Spleen (tissue), 11 donors: ENCODE measurements around the gene PDGFRA. TPM values are rescaled to one million over a fixed set of nuclear protein-coding genes. Genes with fewer than 3 reads are reported as not detected.
A peak's percentile ranks its signal among the peaks of the same experiment; 100 is the strongest.

Experiments
- DNase-seq: peaks from one replicate; pipeline ENCODE4 v3.0.0-alpha.2; 2020
- H3K27ac ChIP-seq, 8 donors: fragments of 200-600 bp; sonication (generic) in 7 of 8; 1 replicate in 4 of 8; 2 replicates in 4 of 8; pipeline versions ENCODE4 v1.5.0 to v1.8.0; 2016 to 2021; ENCODE audit warnings: inconsistent platforms in 4 of 8, mild to moderate bottlenecking in 4 of 8, moderate library complexity in 1 of 8
- H3K27me3 ChIP-seq, 7 donors: fragments of 200-600 bp; sonication (generic) in 6 of 7; replicated peaks in 1 of 7; 1 replicate in 4 of 7; 2 replicates in 3 of 7; pipeline versions ENCODE4 v1.5.0 to v1.8.0; 2016 to 2021; ENCODE audit warnings: inconsistent platforms in 3 of 7, mild to moderate bottlenecking in 1 of 7
- H3K36me3 ChIP-seq, 6 donors: fragments of 200-600 bp; sonication (generic) in 5 of 6; 1 replicate in 4 of 6; 2 replicates in 2 of 6; pipeline versions ENCODE4 v1.5.0 to v1.8.0; 2016 to 2021; ENCODE audit warnings: inconsistent platforms in 2 of 6
- H3K4me1 ChIP-seq, 6 donors: fragments of 200-600 bp; sonication (generic) in 5 of 6; 1 replicate in 3 of 6; 2 replicates in 3 of 6; pipeline versions ENCODE4 v1.5.0 to v1.8.0; 2016 to 2021; ENCODE audit warnings: inconsistent platforms in 3 of 6
- H3K4me3 ChIP-seq, 8 donors: fragments of 200-600 bp; sonication (generic) in 7 of 8; 1 replicate in 4 of 8; 2 replicates in 4 of 8; pipeline versions ENCODE4 v1.5.0 to v1.8.0; 2016 to 2021; ENCODE audit warnings: inconsistent platforms in 4 of 8, mild to moderate bottlenecking in 4 of 8, moderate library complexity in 2 of 8
- H3K9me3 ChIP-seq, 8 donors: fragments of 200-600 bp; sonication (generic) in 7 of 8; 1 replicate in 4 of 8; 2 replicates in 4 of 8; pipeline versions ENCODE4 v1.5.0 to v1.8.0; 2016 to 2021; ENCODE audit warnings: inconsistent platforms in 4 of 8
- POLR2A ChIP-seq, 3 donors: fragments of 450-650 bp; IDR thresholded peaks; one replicate each; pipeline ENCODE4 v1.5.1; 2017; ENCODE audit warnings: antibody characterized with exemption in 3 of 3, mild to moderate bottlenecking in 1 of 3
- POLR2AphosphoS5 ChIP-seq, 3 donors: sonication (generic); formaldehyde crosslinking; IDR thresholded peaks; one replicate each; pipeline ENCODE4 v1.5.1; 2017; ENCODE audit warnings: antibody characterized with exemption in 3 of 3
- WGBS, 5 donors: extraction: QIAGEN DNeasy Blood & Tissue Kit in 3 of 5; methylation state at CpG; one replicate each; pipeline versions ENCODE4 v1.1.5 to v1.1.7; 2013 to 2018; 5-methylcytosine and 5-hydroxymethylcytosine counted together
- intact Hi-C: fragments of 100-400 bp; cut with DNase I; formaldehyde crosslinking; loops from one replicate; pipeline ENCODE4 v1.15.0; 2023; ENCODE audit warnings: low total_unique reads
- polyA plus RNA-seq, 3 donors: library from polyadenylated mRNA; stranded (reverse); fragments of 200-250 nt; gene quantifications; one replicate each; pipeline ENCODE4 v1.2.1, GENCODE V29; 2013
- total RNA-seq, 7 donors: library from RNA; depleted of rRNA in 3 of 7; stranded (reverse); fragments of >200 nt in 3 of 7; fragmentation: NEBNext Ultra II Directional in 4 of 7; extraction: Animal tissue kit (Norgen Biotek cat#: 25700) in 4 of 7; gene quantifications; one replicate each; pipeline versions ENCODE4 v1.1.0 to v1.2.1, GENCODE V29; 2016 to 2021
- TF ChIP-seq, protein P1 (sequence below), 11 experiments: fragments of 200-600 bp in 7 of 11; fragments of 450-650 bp in 4 of 11; sonication (generic) in 4 of 11; IDR thresholded peaks in 8 of 11; conservative IDR thresholded peaks in 3 of 11; 1 replicate in 7 of 11; 2 replicates in 4 of 11; pipeline versions ENCODE4 v1.4.0 to v1.8.0; 2016 to 2021; ENCODE audit warnings: antibody characterized with exemption in 11 of 11, inconsistent platforms in 4 of 11, mild to moderate bottlenecking in 1 of 11
- donor health status: healthy with polysubstance abuse.
- donor health status: DM: no; HTN: no; CAD: no; lungs with moderate emphysema.
- donor health status: DM: no; HTN: no; CAD: no.
- donor health status: Bipolar disorder and iron deficiency.
- donor health status: healthy.
- donor health status: DM: no; HTN: no; CAD: no.
- donor health status: DM: yes; HTN: yes; CAD: no.

The PDGFRA gene
- total and polyA plus RNA-seq, 10 donors = 11.1 to 399 (median 172) TPM

DNA sequence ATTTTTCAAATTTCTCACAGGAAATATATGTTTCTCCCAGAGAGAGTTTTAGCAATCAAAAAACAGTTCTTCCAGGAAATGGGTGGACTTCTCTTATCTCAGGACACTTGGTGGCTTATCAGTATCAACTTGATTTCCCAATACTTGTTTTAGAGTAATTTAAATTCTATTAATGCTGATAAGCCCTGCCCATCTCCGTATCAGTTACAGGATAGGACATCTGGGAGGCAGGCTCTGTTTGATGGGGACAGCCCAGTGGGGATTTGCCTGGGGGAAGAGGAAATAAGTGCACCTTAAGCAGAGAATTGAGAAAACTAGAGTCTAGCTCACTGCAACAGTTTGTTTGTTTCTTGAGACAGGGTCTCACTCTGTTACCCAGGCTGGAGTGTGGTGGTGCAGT lies 43.2 kb upstream of the PDGFRA start:
- no peaks in the 10 kb centered on the region for H3K4me1 ChIP-seq
- WGBS, 5 donors = 32 to 59% (median 43%) methylated on average over 1 of the region's 1 CpG
- TF ChIP-seq, protein P1, sequence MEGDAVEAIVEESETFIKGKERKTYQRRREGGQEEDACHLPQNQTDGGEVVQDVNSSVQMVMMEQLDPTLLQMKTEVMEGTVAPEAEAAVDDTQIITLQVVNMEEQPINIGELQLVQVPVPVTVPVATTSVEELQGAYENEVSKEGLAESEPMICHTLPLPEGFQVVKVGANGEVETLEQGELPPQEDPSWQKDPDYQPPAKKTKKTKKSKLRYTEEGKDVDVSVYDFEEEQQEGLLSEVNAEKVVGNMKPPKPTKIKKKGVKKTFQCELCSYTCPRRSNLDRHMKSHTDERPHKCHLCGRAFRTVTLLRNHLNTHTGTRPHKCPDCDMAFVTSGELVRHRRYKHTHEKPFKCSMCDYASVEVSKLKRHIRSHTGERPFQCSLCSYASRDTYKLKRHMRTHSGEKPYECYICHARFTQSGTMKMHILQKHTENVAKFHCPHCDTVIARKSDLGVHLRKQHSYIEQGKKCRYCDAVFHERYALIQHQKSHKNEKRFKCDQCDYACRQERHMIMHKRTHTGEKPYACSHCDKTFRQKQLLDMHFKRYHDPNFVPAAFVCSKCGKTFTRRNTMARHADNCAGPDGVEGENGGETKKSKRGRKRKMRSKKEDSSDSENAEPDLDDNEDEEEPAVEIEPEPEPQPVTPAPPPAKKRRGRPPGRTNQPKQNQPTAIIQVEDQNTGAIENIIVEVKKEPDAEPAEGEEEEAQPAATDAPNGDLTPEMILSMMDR (IDR thresholded peaks at IDR 0.05 in 8 of 11, conservative IDR thresholded peaks at IDR 0.05 in 3 of 11) = no peak
- TF ChIP-seq POLR2A (IDR thresholded peaks at IDR 0.05) (no peak), POLR2AphosphoS5 (IDR thresholded peaks at IDR 0.05) (no peak)

DNA sequence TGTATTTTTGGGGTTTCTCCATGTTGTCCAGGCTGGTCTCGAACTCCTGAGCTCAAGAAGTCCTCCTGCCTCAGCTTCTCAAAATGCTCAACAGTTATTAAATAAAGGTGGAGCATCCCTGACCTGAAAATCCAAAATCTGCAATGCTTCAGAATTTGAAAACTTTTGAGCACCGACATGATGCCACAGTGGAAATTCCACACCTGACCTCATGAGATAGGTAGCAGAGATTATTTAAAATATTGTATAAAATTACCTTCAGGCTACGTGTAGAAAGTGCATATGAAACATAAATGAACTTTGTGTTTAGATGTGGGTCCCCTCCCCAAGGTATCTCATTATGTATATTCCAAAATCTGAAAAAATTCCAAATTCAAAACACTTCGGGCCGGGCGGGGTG lies 42.7 kb upstream of the PDGFRA start:
- H3K36me3 ChIP-seq = no peaks in the 10 kb centered on the region
- no peaks in the 10 kb centered on the region for H3K27me3 ChIP-seq
- no peak overlapping the region for H3K4me3 ChIP-seq
- no peak for DNase-seq
- intact Hi-C loops = no loop called here
- WGBS, 5 donors = 88 to 95% (median 92%) methylated on average over 6 of the region's 6 CpGs
- H3K9me3 ChIP-seq = no peaks in the 10 kb centered on the region
- TF ChIP-seq, protein P1 (IDR thresholded peaks at IDR 0.05 in 8 of 11, conservative IDR thresholded peaks at IDR 0.05 in 3 of 11) = no peak
- TF ChIP-seq POLR2AphosphoS5 (IDR thresholded peaks at IDR 0.05) (no peak), POLR2A (IDR thresholded peaks at IDR 0.05) (no peak)
- H3K4me1 ChIP-seq = no peaks in the 10 kb centered on the region
- no peak overlapping the region for H3K27ac ChIP-seq

More for the DNA sequence above, 43.2 kb upstream of the PDGFRA start:
- intact Hi-C loops = no loop called here
- H3K27ac ChIP-seq = no peak overlapping the region
- no peak for DNase-seq
- no peaks in the 10 kb centered on the region for H3K27me3 ChIP-seq
- no peaks in the 10 kb centered on the region for H3K36me3 ChIP-seq
- H3K4me3 ChIP-seq = no peak overlapping the region
- no peaks in the 10 kb centered on the region for H3K9me3 ChIP-seq

DNA sequence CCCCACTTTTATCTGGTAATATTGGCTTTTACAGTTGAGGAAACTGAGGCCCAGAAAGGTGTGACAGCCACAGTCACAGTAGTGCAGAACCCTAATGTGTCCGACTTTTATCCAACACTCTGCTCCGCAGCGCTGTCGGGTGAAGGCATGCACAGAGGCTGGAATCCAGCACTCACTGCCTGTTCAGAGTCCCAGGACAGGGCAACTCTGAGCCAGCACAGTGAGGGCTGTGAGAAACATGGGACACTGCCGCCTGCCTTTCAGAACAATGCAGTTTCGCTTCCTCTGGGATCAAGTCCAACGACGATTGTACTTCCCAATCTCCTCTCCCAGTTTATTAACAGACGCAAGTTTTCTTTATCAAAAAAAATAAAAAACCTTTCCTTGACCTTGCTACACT lies 41.9 kb upstream of the PDGFRA start:
- H3K4me1 ChIP-seq = no peaks in the 10 kb centered on the region
- intact Hi-C loops = no loop called here
- TF ChIP-seq, protein P1 (IDR thresholded peaks at IDR 0.05 in 8 of 11, conservative IDR thresholded peaks at IDR 0.05 in 3 of 11) = peak in 1 of 11 experiments; percentile 4
- TF ChIP-seq POLR2AphosphoS5 (IDR thresholded peaks at IDR 0.05) = peak in 1 of 3 donors; percentile 7
- no peak for TF ChIP-seq POLR2A (IDR thresholded peaks at IDR 0.05)
- H3K9me3 ChIP-seq = no peaks in the 10 kb centered on the region
- no peak overlapping the region for H3K4me3 ChIP-seq
- H3K36me3 ChIP-seq = no peaks in the 10 kb centered on the region
- WGBS, 5 donors = 69 to 82% (median 75%) methylated on average over 9 of the region's 9 CpGs
- no peaks in the 10 kb centered on the region for H3K27me3 ChIP-seq
- DNase-seq = no peak
- no peak overlapping the region for H3K27ac ChIP-seq

DNA sequence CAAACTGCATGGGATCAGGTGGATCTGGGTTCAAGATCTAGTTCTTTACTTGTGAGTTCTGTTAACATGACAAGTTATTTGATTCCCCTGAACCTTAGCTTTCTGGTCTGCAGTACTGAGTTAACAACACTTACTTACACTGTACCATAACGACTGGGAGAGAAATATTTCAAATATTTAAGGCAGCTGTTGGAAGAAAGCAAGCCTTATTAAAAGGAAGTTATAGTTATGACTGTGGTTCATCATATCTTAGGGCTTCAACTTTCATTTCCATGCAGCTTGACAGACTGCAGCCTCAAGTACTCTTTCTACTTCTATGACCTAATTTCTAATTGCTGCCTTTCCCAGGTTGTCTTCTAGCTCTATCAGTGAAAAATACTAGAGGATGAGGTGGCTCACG lies 40.0 kb upstream of the PDGFRA start:
- intact Hi-C loops = no loop called here
- Histone ChIP-seq H3K9me3 (no peaks in the 10 kb centered on the region), H3K27me3 (no peaks in the 10 kb centered on the region), H3K36me3 (no peaks in the 10 kb centered on the region), H3K27ac (no peak overlapping the region), H3K4me3 (no peak overlapping the region), H3K4me1 (no peaks in the 10 kb centered on the region)
- DNase-seq = no peak
- WGBS, 5 donors = 43 to 54% (median 51%) methylated on average over 2 of the region's 2 CpGs
- TF ChIP-seq, protein P1 (IDR thresholded peaks at IDR 0.05 in 8 of 11, conservative IDR thresholded peaks at IDR 0.05 in 3 of 11) = no peak
- TF ChIP-seq POLR2A (IDR thresholded peaks at IDR 0.05) (no peak), POLR2AphosphoS5 (IDR thresholded peaks at IDR 0.05) (no peak)
